Gastroesophageal sphincter (tissue), 4 donors: ENCODE data around the gene CYBC1. TPM values are rescaled to one million over a fixed set of nuclear protein-coding genes. Genes with fewer than 3 reads are reported as not detected.

Experiments used
- ATAC-seq: fragments of 150-250 bp; one replicate; pipeline ENCODE4 v1.9.1; 2016; ENCODE audit warnings: mild to moderate bottlenecking, moderate library complexity
- H3K27ac ChIP-seq, 4 donors: fragments of 200-600 bp; sonication (generic) in 3 of 4; 1 replicate in 3 of 4; 2 replicates in 1 of 4; pipeline ENCODE4 v1.5.1; 2016 to 2019
- H3K27me3 ChIP-seq: fragments of 200-600 bp; sonication (generic); one replicate; pipeline ENCODE4 v1.5.1; 2019
- H3K36me3 ChIP-seq, 2 donors: fragments of 200-600 bp; sonication (generic); one replicate each; pipeline ENCODE4 v1.5.1; 2019; ENCODE audit warnings: control low read depth in 1 of 2
- H3K4me1 ChIP-seq, 3 donors: fragments of 200-600 bp; sonication (generic); 1 replicate in 2 of 3; 2 replicates in 1 of 3; pipeline ENCODE4 v1.5.1; 2016 to 2019; ENCODE audit warnings: control low read depth in 2 of 3
- H3K4me3 ChIP-seq, 2 donors: fragments of 200-600 bp; sonication (generic); one replicate each; pipeline ENCODE4 v1.5.1; 2019; ENCODE audit warnings: mild to moderate bottlenecking in 1 of 2, moderate library complexity in 1 of 2
- H3K9me3 ChIP-seq, 3 donors: fragments of 200-600 bp; sonication (generic); one replicate each; pipeline ENCODE4 v1.5.1; 2017 to 2019; ENCODE audit warnings: control low read depth in 2 of 3
- CTCF ChIP-seq, 4 experiments: fragments of 200-600 bp in 2 of 4; fragments of 450-650 bp in 2 of 4; sonication (generic) in 1 of 4; IDR thresholded peaks; one replicate each; pipeline ENCODE4 v1.5.1; 2017 to 2019; ENCODE audit warnings: antibody characterized with exemption in 4 of 4, mild to moderate bottlenecking in 2 of 4, moderate library complexity in 2 of 4
- EP300 ChIP-seq: sonication (generic); formaldehyde crosslinking; IDR thresholded peaks from one replicate; pipeline ENCODE4 v1.6.1; 2017; ENCODE audit warnings: antibody characterized with exemption, mild to moderate bottlenecking
- POLR2A ChIP-seq, 2 donors: fragments of 450-650 bp; IDR thresholded peaks; one replicate each; pipeline ENCODE4 v1.6.1; 2017; ENCODE audit warnings: antibody characterized with exemption in 2 of 2, mild to moderate bottlenecking in 2 of 2, moderate library complexity in 1 of 2
- POLR2AphosphoS5 ChIP-seq: sonication (generic); formaldehyde crosslinking; IDR thresholded peaks from one replicate; pipeline ENCODE4 v1.6.1; 2017; ENCODE audit warnings: antibody characterized with exemption
- WGBS, 2 donors: methylation state at CpG; one replicate each; pipeline ENCODE4 v1.1.5; 2018; ENCODE audit warnings: low coverage in 1 of 2; 5-methylcytosine and 5-hydroxymethylcytosine counted together
- total RNA-seq, 4 donors: library from RNA; depleted of rRNA; stranded (reverse); fragments of >200 nt; gene quantifications; one replicate each; pipeline ENCODE4 v1.1.0, GENCODE V29; 2016

The CYBC1 gene
- total RNA-seq, 4 donors from 2014 or later, result 53.8 to 78.5 (median 59.4) TPM

DNA sequence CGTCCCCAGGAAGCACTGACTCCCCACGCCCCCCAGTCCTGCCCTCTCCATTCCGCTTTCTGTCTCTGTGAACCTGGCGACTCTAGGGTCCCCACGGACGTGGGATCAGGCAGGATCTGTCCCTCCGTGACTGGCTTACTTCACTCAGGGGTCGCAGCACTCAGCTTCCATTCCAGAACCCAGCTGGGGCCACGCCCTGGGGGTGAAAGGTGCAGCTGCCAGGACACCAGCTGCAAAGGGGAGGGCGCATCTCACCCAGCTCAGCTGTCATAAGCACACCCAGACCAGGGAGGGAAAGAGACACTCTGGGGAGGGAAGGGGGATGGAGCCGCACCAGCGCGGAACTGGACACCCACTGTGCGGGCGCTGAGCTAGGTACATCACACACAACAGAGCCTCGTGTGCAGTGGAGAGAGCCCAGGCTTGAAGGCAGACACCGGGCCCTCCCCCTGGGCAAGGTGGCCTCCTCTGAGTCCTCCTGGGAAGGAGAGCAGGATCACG lies 50.9 kb downstream of the CYBC1 start:
- Histone ChIP-seq H3K9me3 (no peaks in the 10 kb centered on the region), H3K27ac (peak overlapping the region in 3 of 4 donors; percentile 4 to 49 (median 31)), H3K36me3 (peaks cover 0 to 85% of the 10 kb centered on the region in 2 donors), H3K4me3 (no peak overlapping the region), H3K27me3 (no peaks in the 10 kb centered on the region), H3K4me1 (peaks cover 0 to 33% (median 7%) of the 10 kb centered on the region in 3 donors)
- no peak for TF ChIP-seq POLR2AphosphoS5
- TF ChIP-seq POLR2A (IDR thresholded peaks at IDR 0.05), result no peak
- no peak for TF ChIP-seq EP300
- no peak for TF ChIP-seq CTCF (IDR thresholded peaks at IDR 0.05)
- ATAC-seq, result no peak
- WGBS, 2 donors, result 82 to 84% methylated on average over 4 to 7 of the region's 18 CpGs

GRCh38 chr17:82399041-82399441 lies 51.5 kb downstream of the CYBC1 start:
- Histone ChIP-seq H3K27me3 (no peaks in the 10 kb centered on the region), H3K4me3 (no peak overlapping the region), H3K36me3 (peaks cover 0 to 85% of the 10 kb centered on the region in 2 donors), H3K27ac (peak overlapping the region in 1 of 4 donors; percentile 49), H3K4me1 (peaks cover 0 to 33% (median 7%) of the 10 kb centered on the region in 3 donors), H3K9me3 (no peaks in the 10 kb centered on the region)
- WGBS, 2 donors, result 49 to 60% methylated on average over 3 to 8 of the region's 13 CpGs
- peak; percentile 20 for ATAC-seq
- TF ChIP-seq POLR2AphosphoS5, result peak; percentile 10
- TF ChIP-seq EP300, result no peak
- TF ChIP-seq POLR2A (IDR thresholded peaks at IDR 0.05), result no peak
- no peak for TF ChIP-seq CTCF (IDR thresholded peaks at IDR 0.05)

DNA sequence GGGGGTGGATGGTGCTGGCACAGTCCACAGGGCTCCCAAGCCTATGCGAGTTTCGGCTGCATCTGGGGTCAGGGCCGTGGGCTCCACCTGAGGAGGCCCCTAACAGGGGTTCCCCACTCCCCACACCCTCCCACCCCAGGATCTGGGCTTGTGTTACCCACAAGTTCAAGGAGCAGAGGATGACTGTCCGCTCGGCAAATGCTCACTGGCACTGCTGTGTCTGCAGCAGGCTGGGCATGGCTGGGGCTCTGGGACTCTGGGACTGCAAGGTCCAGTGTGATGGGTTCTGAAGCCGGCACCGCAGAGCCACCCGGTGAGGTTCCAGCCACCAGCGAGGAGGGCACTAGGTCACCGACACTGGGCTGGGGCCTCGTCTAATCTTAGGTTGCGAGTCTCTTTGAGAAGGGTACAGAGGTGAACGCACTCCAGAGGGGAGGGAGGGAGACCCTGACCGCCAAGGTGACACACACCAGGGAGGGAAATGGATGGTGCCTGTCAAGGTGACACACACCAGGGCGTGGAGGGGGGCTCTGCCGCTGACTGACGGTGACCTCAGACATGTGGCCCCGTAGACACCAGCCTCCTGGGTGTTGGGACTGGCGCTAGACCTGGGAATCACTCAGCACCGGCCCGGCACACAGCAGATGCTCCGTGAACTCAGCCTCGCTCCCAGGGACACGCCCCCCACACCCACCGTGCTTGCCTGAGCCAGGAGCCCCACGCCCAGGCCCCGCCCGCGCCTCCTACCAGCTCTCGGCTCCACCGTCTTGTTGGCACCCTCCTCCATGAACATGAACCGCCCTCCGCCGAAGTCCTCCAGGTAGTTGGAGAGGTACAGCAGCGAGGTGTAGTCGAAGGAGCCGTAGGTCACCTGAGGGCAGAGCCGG lies 52.9 kb downstream of the CYBC1 start:
- no peaks in the 10 kb centered on the region for H3K27me3 ChIP-seq
- peak overlapping the region in 1 of 4 donors; percentile 57 for H3K27ac ChIP-seq
- H3K4me1 ChIP-seq, result peaks cover 0 to 33% (median 7%) of the 10 kb centered on the region in 3 donors
- TF ChIP-seq POLR2A (IDR thresholded peaks at IDR 0.05), result no peak
- TF ChIP-seq EP300, result no peak
- TF ChIP-seq CTCF (IDR thresholded peaks at IDR 0.05), result no peak
- no peak for TF ChIP-seq POLR2AphosphoS5
- peaks cover 0 to 85% of the 10 kb centered on the region in 2 donors for H3K36me3 ChIP-seq
- no peak overlapping the region for H3K4me3 ChIP-seq
- no peak for ATAC-seq
- WGBS, 2 donors, result 80% methylated on average over 12 of the region's 38 CpGs; no CpG with 5 or more reads in 1 of the 2 donors
- no peaks in the 10 kb centered on the region for H3K9me3 ChIP-seq

DNA sequence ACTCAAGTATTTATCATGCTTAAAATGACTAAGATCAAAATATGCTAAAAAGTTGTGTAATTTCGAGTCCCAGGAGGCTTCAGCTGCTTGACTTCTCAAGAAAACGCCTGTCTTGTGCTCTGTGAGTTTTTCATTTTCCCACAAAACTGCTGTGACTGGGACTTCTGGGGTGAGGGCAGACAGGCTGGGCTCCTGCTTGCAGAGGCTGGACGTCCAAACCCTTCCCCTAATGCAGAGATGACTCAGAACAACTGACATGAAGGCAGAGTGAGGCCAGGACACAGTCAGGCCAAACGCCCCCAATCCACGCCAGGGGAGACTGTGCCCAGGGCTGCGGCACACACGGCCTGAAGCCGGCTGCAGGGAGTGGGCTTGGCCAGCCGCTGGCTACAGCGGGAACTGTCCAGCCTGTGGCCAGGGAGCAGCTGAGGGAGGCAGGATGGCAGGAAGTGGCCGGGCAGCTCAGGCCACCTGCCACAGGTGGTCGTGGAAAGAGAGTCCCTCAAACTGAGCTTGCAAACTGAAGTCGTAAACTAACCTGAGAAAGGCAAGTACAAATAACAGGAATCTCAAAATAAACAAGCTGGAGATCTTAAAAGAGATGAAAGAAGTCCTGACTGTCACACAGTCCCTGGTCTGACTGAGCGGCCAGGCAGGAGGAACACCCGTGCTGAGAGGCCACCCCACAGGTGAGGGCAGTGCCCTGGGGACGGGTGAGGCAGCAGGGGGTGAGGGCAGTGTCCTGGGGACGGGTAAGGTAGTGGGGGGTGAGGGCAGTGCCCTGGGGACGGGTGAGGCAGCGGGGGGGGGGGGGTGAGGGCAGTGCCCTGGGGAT lies 53.7 kb downstream of the CYBC1 start:
- Histone ChIP-seq H3K36me3 (peaks cover 0 to 85% of the 10 kb centered on the region in 2 donors), H3K9me3 (no peaks in the 10 kb centered on the region), H3K27ac (peak overlapping the region in 1 of 4 donors; percentile 57), H3K4me3 (no peak overlapping the region), H3K27me3 (no peaks in the 10 kb centered on the region), H3K4me1 (peaks cover 0 to 33% (median 7%) of the 10 kb centered on the region in 3 donors)
- 53 to 69% methylated on average over 3 to 4 of the region's 19 CpGs for WGBS, 2 donors
- peak; percentile 65 for ATAC-seq
- TF ChIP-seq CTCF (IDR thresholded peaks at IDR 0.05) (no peak), EP300 (no peak)
